GM10266 (cell line): ENCODE data around the gene TCF3.

Experiments
- DNase-seq: peaks from one replicate; pipeline ENCODE4 v3.0.0; 2012; ENCODE audit errors: extremely low spot score
- CTCF ChIP-seq: IDR thresholded peaks from 2 replicates; pipeline ENCODE4 v1.5.1; 2012; ENCODE audit warnings: mild to moderate bottlenecking, low read depth; ENCODE audit not compliant: control insufficient read depth, insufficient read depth; ENCODE audit errors: missing control alignments

The TCF3 gene

DNA sequence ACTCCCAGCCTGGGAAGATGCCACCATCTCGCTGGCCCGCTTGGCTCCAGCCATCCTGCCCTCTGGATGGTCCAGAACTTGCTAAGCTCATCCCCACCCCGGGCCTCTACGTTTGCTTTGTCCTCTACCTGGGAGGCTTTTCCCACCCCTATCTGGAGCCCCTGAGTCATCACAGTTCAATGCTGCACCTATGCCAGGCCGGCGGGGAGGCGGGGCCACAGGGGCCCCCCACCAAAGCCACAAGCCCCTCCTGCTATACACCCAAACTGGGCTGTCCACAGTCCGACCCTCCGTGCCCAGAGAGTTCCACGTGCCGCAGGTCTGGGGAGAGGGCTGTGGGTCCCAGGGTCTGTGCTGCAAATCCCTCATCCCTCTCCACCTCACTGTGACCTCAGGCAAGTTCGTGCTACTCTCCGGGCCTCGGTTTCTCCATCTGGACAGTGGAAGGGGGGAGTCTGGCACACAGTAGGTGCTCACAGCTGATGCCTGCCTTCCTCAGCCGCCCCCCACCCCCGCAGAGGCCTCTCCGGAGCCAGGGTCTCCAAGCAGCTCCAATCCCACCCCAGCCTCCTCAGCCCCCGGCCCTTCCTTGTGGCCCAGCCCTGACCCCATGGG lies 1.9 kb upstream of the TCF3 start:
- TF ChIP-seq CTCF, result no peak
- no peak for DNase-seq

GRCh38 chr19:1653300-1653628 lies 849 bp upstream of the TCF3 start:
- no peak for TF ChIP-seq CTCF
- no peak for DNase-seq

- DNase-seq, result no peak
- no peak for TF ChIP-seq CTCF
Measured at GRCh38 chr19:1651568-1652291, 685 bp downstream of the TCF3 start.

DNA sequence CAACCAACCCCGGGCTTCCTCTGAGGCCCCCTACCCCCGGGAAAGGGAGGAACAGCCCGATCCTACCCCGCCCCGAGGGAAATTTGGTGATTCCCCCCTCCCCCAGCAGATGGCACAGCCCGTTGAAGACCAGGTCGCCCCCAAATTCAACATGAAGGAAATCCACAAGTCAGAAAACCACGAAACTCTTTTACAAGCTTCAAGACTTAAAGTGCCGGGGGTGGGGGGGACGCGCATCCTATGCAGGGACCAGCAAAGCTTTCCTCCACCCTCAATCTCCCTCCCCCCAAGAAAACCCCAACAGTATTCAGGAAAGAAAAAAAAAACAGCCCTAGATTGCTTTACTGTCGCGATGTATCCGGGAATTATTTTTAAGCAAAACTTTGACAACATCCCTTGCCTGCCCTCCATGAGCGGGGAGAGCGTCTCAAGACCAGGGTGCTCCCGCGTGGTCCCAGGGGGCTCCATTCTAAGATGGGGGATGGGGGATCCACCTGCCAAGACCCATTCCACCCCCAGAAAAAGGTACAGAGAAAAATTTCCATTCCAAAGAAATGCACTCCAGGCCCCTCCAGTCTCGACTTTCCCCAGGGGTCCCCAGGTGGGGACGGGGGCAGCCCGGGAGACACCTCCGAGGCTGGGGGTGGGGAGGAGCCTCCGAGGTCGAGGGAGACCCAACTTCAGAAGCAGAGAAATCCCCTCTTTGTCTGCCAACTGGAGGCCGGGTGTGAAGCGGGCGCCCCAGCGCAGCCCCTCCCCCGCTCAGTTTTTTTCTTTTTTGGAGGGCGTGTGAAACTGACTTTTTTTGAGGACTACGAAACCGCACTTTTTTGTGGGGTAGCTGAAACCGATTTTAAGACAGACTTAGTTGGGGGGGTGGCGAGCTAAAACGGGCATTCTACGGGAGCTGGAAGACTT lies 1.5 kb downstream of the TCF3 start:
- TF ChIP-seq CTCF, result no peak

DNA sequence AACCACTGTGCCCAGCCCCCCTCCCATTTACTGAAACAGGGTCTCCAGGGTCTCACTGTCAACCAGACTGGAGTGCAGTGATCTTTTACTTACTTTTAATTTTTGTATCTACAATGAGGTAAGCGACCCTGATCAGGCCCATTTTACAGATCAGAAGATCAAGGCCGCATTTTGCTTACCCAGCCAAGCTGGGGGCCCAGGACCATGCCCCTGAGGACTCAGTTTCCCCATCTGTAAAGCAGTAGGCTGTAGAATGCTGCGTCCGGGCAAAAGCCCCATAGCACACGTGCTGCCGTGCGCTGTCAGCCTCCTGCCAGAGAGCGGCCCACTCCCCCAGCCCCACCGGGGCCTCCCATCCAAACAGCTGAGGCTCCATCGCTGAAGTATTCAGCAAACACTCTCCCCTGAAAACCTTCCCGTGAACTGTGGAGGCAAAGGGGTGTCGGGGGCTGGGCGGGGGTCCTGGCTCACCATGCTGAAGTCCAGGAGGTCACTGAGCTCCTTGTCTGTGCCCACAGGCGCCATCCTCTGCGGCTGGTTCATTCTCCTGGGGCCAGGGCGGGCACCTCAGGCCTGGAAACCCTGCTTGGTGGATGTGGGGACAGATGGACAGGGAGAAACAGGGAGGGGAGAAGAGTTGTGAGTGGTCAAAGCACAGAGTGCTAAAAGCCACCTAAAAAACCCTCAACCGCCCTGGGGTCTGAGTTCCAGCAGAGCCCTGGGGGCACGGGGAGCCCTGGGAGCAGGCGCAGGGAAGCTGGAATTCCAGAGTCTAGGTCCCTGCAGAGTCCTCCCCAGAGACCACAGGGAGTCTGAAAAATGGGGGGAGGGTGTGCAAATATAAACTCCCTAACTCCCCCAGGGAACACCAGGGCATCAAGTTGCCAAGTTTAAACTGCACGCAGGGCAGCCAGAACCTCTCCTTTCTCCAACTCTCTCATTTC lies 2.4 kb downstream of the TCF3 start:
- DNase-seq, result no peak
- no peak for TF ChIP-seq CTCF

More for the DNA sequence above, 1.5 kb downstream of the TCF3 start:
- peak; percentile 81 for DNase-seq

DNA sequence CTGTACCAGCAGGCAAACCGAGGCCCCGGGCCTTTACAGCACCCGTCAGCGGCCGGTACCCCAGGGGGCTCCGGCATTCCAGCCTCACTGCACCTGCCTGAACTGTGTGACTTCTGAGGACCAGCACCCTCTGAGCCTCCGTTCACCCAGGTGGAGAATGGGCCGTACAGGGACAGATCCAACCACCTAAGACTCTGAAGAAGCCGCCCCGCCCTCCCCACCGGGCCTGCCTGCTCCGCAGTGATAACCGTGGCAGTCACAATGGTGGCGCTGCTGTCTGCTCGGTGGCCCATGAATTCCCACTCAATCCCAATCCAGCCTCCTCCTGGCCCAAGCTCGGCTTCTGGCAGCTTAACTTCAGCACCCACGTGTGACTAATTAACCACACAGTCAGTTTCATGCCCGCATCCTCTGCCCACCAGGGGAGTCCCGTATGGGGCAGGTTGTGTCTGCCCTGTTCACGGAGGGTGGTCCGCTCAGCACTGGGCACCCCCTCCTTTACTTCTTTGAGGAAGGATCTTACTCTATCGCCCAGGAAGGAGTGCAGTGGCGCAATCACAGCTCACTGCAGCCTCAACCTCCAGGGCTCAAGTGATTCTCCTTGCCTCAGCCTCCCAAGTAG lies 3.4 kb downstream of the TCF3 start:
- peak; percentile 62 for DNase-seq

More for the DNA sequence above, 3.4 kb downstream of the TCF3 start:
- TF ChIP-seq CTCF, result peak; percentile 32
